ENCODE data around the gene ADGRB2.

The ADGRB2 gene

DNA sequence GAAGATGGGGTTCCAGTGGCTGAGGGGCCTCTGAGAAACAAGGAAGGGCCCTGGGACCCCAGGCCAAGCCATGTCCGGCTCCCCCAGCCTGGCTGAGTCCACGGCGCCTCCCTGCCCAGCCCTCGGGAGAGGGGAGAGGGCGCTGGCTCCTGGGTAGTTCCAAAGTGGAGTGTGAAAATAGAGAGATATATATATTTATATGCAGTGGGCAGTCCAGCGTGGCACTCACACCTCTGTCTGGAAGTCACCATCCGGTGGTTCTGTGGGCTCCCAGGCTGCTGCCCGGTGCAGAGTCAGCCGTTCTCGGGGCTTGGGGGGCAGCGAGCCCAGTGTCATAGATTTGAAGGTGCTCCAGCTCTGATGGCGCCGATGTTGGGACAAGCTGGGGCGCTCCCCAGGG lies 36.9 kb downstream of the ADGRB2 start:
- no peaks in the 10 kb centered on the region for H3K4me1 ChIP-seq (ENCODE audit: insufficient read depth, low read length, poor library complexity, severe bottlenecking)

DNA sequence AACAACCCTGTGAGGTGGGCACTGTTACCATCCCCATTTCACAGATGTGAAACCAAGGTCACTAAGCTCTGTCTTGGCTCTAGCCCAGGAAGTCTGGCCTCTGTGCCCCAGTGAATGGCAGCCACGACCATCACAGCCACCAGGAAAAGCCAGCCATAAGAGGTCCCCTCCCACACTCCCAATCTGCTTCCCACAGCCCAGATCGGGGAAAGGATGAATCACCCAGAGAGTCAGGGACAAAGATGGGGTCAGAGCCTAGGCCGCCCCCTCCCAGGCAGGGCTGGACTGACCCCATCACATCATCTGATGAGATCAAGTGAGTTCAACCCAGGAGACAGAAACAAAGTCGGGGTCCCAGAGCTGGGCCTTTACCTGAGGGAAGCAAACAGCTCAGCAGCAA lies 37.4 kb downstream of the ADGRB2 start:
- Histone ChIP-seq H3K36me3 (ENCODE audit: insufficient read depth, low read length) (no peaks in the 10 kb centered on the region), H3K9ac (ENCODE audit: low read depth, low read length, poor library complexity, severe bottlenecking) (no peak overlapping the region), H2AFZ (ENCODE audit: low read length) (no peak overlapping the region), H3K4me1 (ENCODE audit: insufficient read depth, low read length, poor library complexity, severe bottlenecking) (no peaks in the 10 kb centered on the region), H3F3A (ENCODE audit: low read depth) (no peaks in the 10 kb centered on the region), H3K9me3 (ENCODE audit: insufficient read depth, low read depth, low read length) (no peaks in the 10 kb centered on the region), H3K9me2 (replicated peaks; ENCODE audit: low read depth, low read length) (no peaks in the 10 kb centered on the region), H3K79me2 (ENCODE audit: insufficient read depth, low read length) (no peaks in the 10 kb centered on the region), H3K4me3 (ENCODE audit: low read length, poor library complexity, severe bottlenecking) (no peak overlapping the region), H3K27me3 (ENCODE audit: insufficient read depth, low read length, poor library complexity, severe bottlenecking) (no peaks in the 10 kb centered on the region), H4K20me1 (ENCODE audit: insufficient read depth, low read length, poor library complexity, severe bottlenecking) (no peaks in the 10 kb centered on the region), H3K4me2 (ENCODE audit: low read depth, low read length, poor library complexity, severe bottlenecking) (no peak overlapping the region)
- no peak for TF ChIP-seq CTCF (conservative IDR thresholded peaks at IDR 0.05; ENCODE audit: low read length)
- no peak for TF ChIP-seq EZH2phosphoT487 (IDR thresholded peaks at IDR 0.05; ENCODE audit: borderline replicate concordance)

More for the DNA sequence above, 36.9 kb downstream of the ADGRB2 start:
- Histone ChIP-seq H3K4me2 (ENCODE audit: low read depth, low read length, poor library complexity, severe bottlenecking) (no peak overlapping the region), H3K4me3 (ENCODE audit: low read length, poor library complexity, severe bottlenecking) (no peak overlapping the region), H2AFZ (ENCODE audit: low read length) (no peak overlapping the region), H3K9me2 (replicated peaks; ENCODE audit: low read depth, low read length) (no peaks in the 10 kb centered on the region), H3K9ac (ENCODE audit: low read depth, low read length, poor library complexity, severe bottlenecking) (no peak overlapping the region), H3K79me2 (ENCODE audit: insufficient read depth, low read length) (no peaks in the 10 kb centered on the region), H3K27me3 (ENCODE audit: insufficient read depth, low read length, poor library complexity, severe bottlenecking) (no peaks in the 10 kb centered on the region), H3F3A (ENCODE audit: low read depth) (no peaks in the 10 kb centered on the region), H3K9me3 (ENCODE audit: insufficient read depth, low read depth, low read length) (no peaks in the 10 kb centered on the region), H4K20me1 (ENCODE audit: insufficient read depth, low read length, poor library complexity, severe bottlenecking) (no peaks in the 10 kb centered on the region), H3K36me3 (ENCODE audit: insufficient read depth, low read length) (no peaks in the 10 kb centered on the region)
- TF ChIP-seq EZH2phosphoT487 (IDR thresholded peaks at IDR 0.05; ENCODE audit: borderline replicate concordance) (no peak), CTCF (conservative IDR thresholded peaks at IDR 0.05; ENCODE audit: low read length) (no peak)

DNA sequence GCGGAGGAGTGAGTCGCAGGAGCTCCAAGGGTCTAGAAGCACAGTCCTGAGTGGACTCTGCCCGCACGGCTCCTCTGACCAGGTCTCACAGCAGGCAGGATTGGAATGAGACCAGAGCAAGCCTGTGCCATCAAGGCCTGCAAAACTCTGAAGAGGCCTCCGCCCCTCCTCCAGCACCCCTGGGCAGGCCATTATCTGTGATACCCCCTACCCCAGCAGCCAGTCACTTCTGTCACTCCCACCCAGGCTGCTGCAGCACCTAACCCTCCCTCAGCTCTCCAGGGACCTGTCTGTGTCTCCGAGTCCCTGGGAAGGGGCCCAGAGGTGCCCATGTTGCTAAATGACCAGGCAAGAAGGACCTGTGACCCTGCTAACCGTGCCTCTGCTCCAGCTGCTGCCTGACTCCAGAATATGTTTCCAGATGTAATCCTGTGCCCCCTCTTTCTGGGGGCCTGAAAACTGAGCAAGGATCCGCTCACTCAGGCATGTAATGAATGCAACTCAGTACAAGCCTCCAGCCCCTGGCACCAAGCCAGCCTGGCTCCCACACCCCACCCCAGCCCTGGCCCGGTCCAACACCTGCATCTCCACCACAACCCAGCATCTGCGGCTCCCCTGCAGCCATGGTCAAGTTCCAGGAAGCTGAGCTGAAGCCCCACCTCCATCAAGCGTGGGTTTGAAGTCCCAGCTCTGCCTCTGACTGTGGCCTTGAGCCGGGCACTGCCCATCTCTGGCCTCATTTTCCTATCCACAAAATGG lies 38.2 kb downstream of the ADGRB2 start:
- no peak overlapping the region for H2AFZ ChIP-seq (ENCODE audit: low read length)
- no peak overlapping the region for H3K4me3 ChIP-seq (ENCODE audit: low read length, poor library complexity, severe bottlenecking)
- TF ChIP-seq CTCF (conservative IDR thresholded peaks at IDR 0.05; ENCODE audit: low read length) (no peak), EZH2phosphoT487 (IDR thresholded peaks at IDR 0.05; ENCODE audit: borderline replicate concordance) (no peak)
- no peaks in the 10 kb centered on the region for H4K20me1 ChIP-seq (ENCODE audit: insufficient read depth, low read length, poor library complexity, severe bottlenecking)
- no peaks in the 10 kb centered on the region for H3K9me3 ChIP-seq (ENCODE audit: insufficient read depth, low read depth, low read length)
- H3K36me3 ChIP-seq (ENCODE audit: insufficient read depth, low read length) = no peaks in the 10 kb centered on the region
- no peaks in the 10 kb centered on the region for H3K79me2 ChIP-seq (ENCODE audit: insufficient read depth, low read length)
- H3K27me3 ChIP-seq (ENCODE audit: insufficient read depth, low read length, poor library complexity, severe bottlenecking) = no peaks in the 10 kb centered on the region
- H3K4me1 ChIP-seq (ENCODE audit: insufficient read depth, low read length, poor library complexity, severe bottlenecking) = no peaks in the 10 kb centered on the region
- no peak overlapping the region for H3K4me2 ChIP-seq (ENCODE audit: low read depth, low read length, poor library complexity, severe bottlenecking)
- no peaks in the 10 kb centered on the region for H3F3A ChIP-seq (ENCODE audit: low read depth)
- no peaks in the 10 kb centered on the region for H3K9me2 ChIP-seq (replicated peaks; ENCODE audit: low read depth, low read length)
- no peak overlapping the region for H3K9ac ChIP-seq (ENCODE audit: low read depth, low read length, poor library complexity, severe bottlenecking)

Data from Loucy (cell line).